ENCODE results near the gene ACTR2. TPM values are rescaled to one million over a fixed set of nuclear protein-coding genes. Genes with fewer than 3 reads are reported as not detected.
"Not testable (repeated sequence)": the region's sequence is repeated elsewhere in the genome, so short reads cannot be mapped to it uniquely, and the experiment has no call there.

The ACTR2 gene
- total RNA-seq: 236 TPM
- long read RNA-seq, transcript ACTR2-201 (9 exons, 3,861 nt): major isoform, 129 of 157 reads
- long read RNA-seq, partial matches to known transcripts: 7 of 157 reads
- long read RNA-seq, other reads (novel, unspliced or antisense): 21 of 157 reads

GRCh38 chr2:65227456-65228262, at the start of gene ACTR2:
Gene ACTR2, plus strand, starts transcription at chr2:65227831. Its CDS starts 79 bp downstream, at chr2:65227910.
- no peak for TF ChIP-seq CTCF (IDR thresholded peaks at IDR 0.05)
- no peaks in the 10 kb centered on the region for H3K36me3 ChIP-seq
- intact Hi-C loops (cut with DNase I): no loop called here
- DNase-seq (peak; percentile 98), ATAC-seq (peak; percentile 99)
- peaks cover 40% of the 10 kb centered on the region for H3K4me1 ChIP-seq
- H3K27ac ChIP-seq: peak within 1 kb of the TSS; percentile 97
- H3K27me3 ChIP-seq: no peaks in the 10 kb centered on the region
- peak within 1 kb of the TSS; percentile 87 for H3K4me3 ChIP-seq
- no peaks in the 10 kb centered on the region for H3K9me3 ChIP-seq

GRCh38 chr2:65182570-65182969, 45.1 kb upstream of the ACTR2 start:
- DNase-seq: no peak
- no peaks in the 10 kb centered on the region for H3K27me3 ChIP-seq
- intact Hi-C loops (cut with DNase I): no loop called here

GRCh38 chr2:65183406-65183805, 44.2 kb upstream of the ACTR2 start:
- DNase-seq; ATAC-seq; intact Hi-C loops (cut with DNase I); H3K4me1 ChIP-seq; H3K4me3 ChIP-seq; H3K36me3 ChIP-seq; H3K27me3 ChIP-seq; H3K27ac ChIP-seq; H3K9me3 ChIP-seq: not testable (repeated sequence)

More at GRCh38 chr2:65182570-65182969, 45.1 kb upstream of the ACTR2 start:
- H3K9me3 ChIP-seq: no peaks in the 10 kb centered on the region
- no peak for TF ChIP-seq CTCF (IDR thresholded peaks at IDR 0.05)
- H3K4me3 ChIP-seq: no peak overlapping the region
- H3K27ac ChIP-seq: no peak overlapping the region
- no peak for ATAC-seq
- H3K36me3 ChIP-seq: no peaks in the 10 kb centered on the region
- H3K4me1 ChIP-seq: no peaks in the 10 kb centered on the region

GRCh38 chr2:65185012-65185411, 42.6 kb upstream of the ACTR2 start:
- no peak overlapping the region for H3K27ac ChIP-seq
- no peak for DNase-seq
- H3K27me3 ChIP-seq: no peaks in the 10 kb centered on the region
- H3K4me3 ChIP-seq: no peak overlapping the region
- intact Hi-C loops (cut with DNase I): no loop called here
- H3K4me1 ChIP-seq: no peaks in the 10 kb centered on the region
- TF ChIP-seq CTCF (IDR thresholded peaks at IDR 0.05): no peak
- no peaks in the 10 kb centered on the region for H3K9me3 ChIP-seq
- H3K36me3 ChIP-seq: no peaks in the 10 kb centered on the region
- ATAC-seq: no peak

- H3K9me3 ChIP-seq: no peaks in the 10 kb centered on the region
- H3K4me3 ChIP-seq: no peak overlapping the region
- no peak overlapping the region for H3K27ac ChIP-seq
- H3K4me1 ChIP-seq: no peaks in the 10 kb centered on the region
- no peaks in the 10 kb centered on the region for H3K27me3 ChIP-seq
- ATAC-seq (peak; percentile 45), DNase-seq (no peak)
- H3K36me3 ChIP-seq: no peaks in the 10 kb centered on the region
- intact Hi-C loops (cut with DNase I): no loop called here
- TF ChIP-seq CTCF (IDR thresholded peaks at IDR 0.05): no peak
Measured at GRCh38 chr2:65186093-65186868, 41.4 kb upstream of the ACTR2 start.
